PC-9 (cell line): ENCODE data around the gene PIK3R2. TPM values are rescaled to one million over a fixed set of nuclear protein-coding genes. Genes with fewer than 3 reads are reported as not detected.

Source experiments
- BruUV-seq: library from RNA; stranded (reverse); fragments of 400-500 nt; replicated peaks from 2 replicates; lab custom pipeline; 2021; lab: Mats Ljungman, UMichigan
- CTCF ChIA-PET: fragments of 300-600 bp; sonication (Branson Sonifier 250); formaldehyde crosslinking; loops from one replicate; lab custom pipeline; 2022; ENCODE audit warnings: antibody characterized with exemption; lab: Charles Lee
- POLR2A ChIA-PET: fragments of 300-600 bp; sonication (Branson Sonifier 250); formaldehyde crosslinking; loops from one replicate; lab custom pipeline; 2022; ENCODE audit warnings: antibody characterized with exemption; ENCODE audit not compliant: unreplicated experiment; lab: Charles Lee
- DNase-seq, 2 experiments: peaks; one replicate each; pipeline versions ENCODE4 v3.0.0 to v3.0.0-alpha.2; 2015 to 2022; ENCODE audit warnings: mixed read lengths in 1 of 2
- H2AFZ ChIP-seq: fragments of 200-600 bp; sonication (generic); 2 replicates; pipeline ENCODE4 v1.8.1; 2017; ENCODE audit warnings: antibody characterized with exemption
- H3F3A ChIP-seq: fragments of 200-600 bp; sonication (generic); 2 replicates; pipeline ENCODE4 v1.8.1; 2017; ENCODE audit warnings: antibody characterized with exemption, mild to moderate bottlenecking, low read depth; ENCODE audit not compliant: insufficient read depth
- H3K27ac ChIP-seq: fragments of 200-600 bp; sonication (generic); 2 replicates; pipeline ENCODE4 v1.6.1; 2016; ENCODE audit warnings: mixed run types
- H3K27me3 ChIP-seq: fragments of 200-600 bp; sonication (generic); 2 replicates; pipeline ENCODE4 v1.6.1; 2016; ENCODE audit warnings: low read depth, mixed run types; ENCODE audit not compliant: insufficient read depth
- H3K36me3 ChIP-seq: fragments of 200-600 bp; sonication (generic); 2 replicates; pipeline ENCODE4 v1.6.1; 2016; ENCODE audit warnings: low read depth, mixed run types
- H3K4me1 ChIP-seq: fragments of 200-600 bp; sonication (generic); replicated peaks from 2 replicates; pipeline ENCODE4 v1.6.1; 2016; ENCODE audit warnings: mixed run types; ENCODE audit not compliant: insufficient read depth
- H3K4me2 ChIP-seq: fragments of 200-600 bp; sonication (generic); 2 replicates; pipeline ENCODE4 v1.6.1; 2017; ENCODE audit warnings: mixed run types
- H3K4me3 ChIP-seq: fragments of 200-600 bp; sonication (generic); 2 replicates; pipeline ENCODE4 v1.6.1; 2016; ENCODE audit warnings: mixed run types
- H3K79me2 ChIP-seq: fragments of 200-600 bp; sonication (generic); 2 replicates; pipeline ENCODE4 v1.6.1; 2017; ENCODE audit warnings: low read depth, mixed run types
- H3K9me2 ChIP-seq: fragments of 200-600 bp; sonication (generic); 2 replicates; pipeline ENCODE4 v1.8.1; 2017; ENCODE audit warnings: mild to moderate bottlenecking; ENCODE audit not compliant: insufficient read depth
- H3K9me3 ChIP-seq: fragments of 200-600 bp; sonication (generic); 2 replicates; pipeline ENCODE4 v1.8.1; 2016; ENCODE audit warnings: low read depth; ENCODE audit not compliant: insufficient read depth
- H4K20me1 ChIP-seq: fragments of 200-600 bp; sonication (generic); 2 replicates; pipeline ENCODE4 v1.8.1; 2017; ENCODE audit not compliant: insufficient read depth
- CTCF ChIP-seq: fragments of 200-600 bp; sonication (generic); conservative IDR thresholded peaks from 2 replicates; pipeline ENCODE4 v1.6.1; 2017; ENCODE audit warnings: mixed run types, antibody characterized with exemption, mild to moderate bottlenecking, moderate library complexity
- EZH2 ChIP-seq: fragments of 200-600 bp; sonication (generic); IDR thresholded peaks from 2 replicates; pipeline ENCODE4 v1.8.0; 2017; ENCODE audit warnings: antibody characterized with exemption, low read depth
- intact Hi-C: fragments of 100-400 bp; cut with micrococcal nuclease; formaldehyde crosslinking; loops from one replicate; pipeline ENCODE4 v1.10.0; 2022; ENCODE audit not compliant: unreplicated experiment
- total RNA-seq: library from RNA; stranded (reverse); gene quantifications from 2 replicates; pipeline ENCODE4 v1.2.3, GENCODE V29; 2021

The PIK3R2 gene
- total RNA-seq, 1 experiment from 2014 or later: 61.8 TPM

GRCh38 chr19:18194554-18195238 is 41.7 kb downstream of the PIK3R2 start:
- intact Hi-C loops: loop anchor here (5.0 kb wide), 3 partner anchors 58 to 218 kb away; partner anchors contain the start of gene PGPEP1
- no peaks in the 10 kb centered on the region for H3K36me3 ChIP-seq
- H3F3A ChIP-seq: peaks cover 32% of the 10 kb centered on the region
- no peaks in the 10 kb centered on the region for H3K9me3 ChIP-seq
- H3K4me3 ChIP-seq: peak overlapping the region; percentile 90; the same call in 1 of the 2 replicates
- ChIA-PET POLR2A (no interaction called here), CTCF (interaction anchor here (0.6 kb wide), 1 partner anchor 50 kb away, joined by 3 read pairs; no protein-coding TSS in a partner anchor)
- no peaks in the 10 kb centered on the region for H3K27me3 ChIP-seq
- no peaks in the 10 kb centered on the region for H4K20me1 ChIP-seq
- H3K4me1 ChIP-seq: peaks cover 16% of the 10 kb centered on the region
- no peaks in the 10 kb centered on the region for H3K9me2 ChIP-seq
- peak overlapping the region; percentile 79 for H3K4me2 ChIP-seq
- H2AFZ ChIP-seq: no peak overlapping the region
- peaks cover 12% of the 10 kb centered on the region for H3K79me2 ChIP-seq
- no peak for DNase-seq
- TF ChIP-seq CTCF (no peak), EZH2 (no peak)
- H3K27ac ChIP-seq: no peak overlapping the region
- BruUV-seq: no TSS peak

DNA sequence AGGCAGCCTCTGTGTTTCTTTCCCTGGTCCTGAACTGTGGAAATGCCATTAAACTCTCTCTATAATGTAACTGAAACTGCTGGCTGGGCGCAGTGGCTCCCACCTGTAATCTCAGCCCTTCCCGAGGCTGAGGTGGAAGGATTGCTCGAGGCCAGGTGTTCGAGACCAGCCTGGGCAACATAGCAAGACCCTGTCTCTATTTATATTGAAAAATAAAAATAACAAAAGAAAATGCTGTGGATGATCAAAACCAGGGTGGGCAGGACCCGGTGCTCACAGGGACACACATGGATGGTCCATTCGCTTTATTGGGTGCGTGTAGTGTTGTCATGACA is 43.5 kb downstream of the PIK3R2 start:
- H3K9me3 ChIP-seq: no peaks in the 10 kb centered on the region
- BruUV-seq: no TSS peak
- H4K20me1 ChIP-seq: no peaks in the 10 kb centered on the region
- H3F3A ChIP-seq: peaks cover 17% of the 10 kb centered on the region
- H3K36me3 ChIP-seq: no peaks in the 10 kb centered on the region
- peaks cover 10% of the 10 kb centered on the region for H3K4me1 ChIP-seq
- no peaks in the 10 kb centered on the region for H3K9me2 ChIP-seq
- no peak overlapping the region for H3K4me2 ChIP-seq
- H3K27me3 ChIP-seq: no peaks in the 10 kb centered on the region
- TF ChIP-seq EZH2: no peak
- TF ChIP-seq CTCF: no peak
- H3K27ac ChIP-seq: no peak overlapping the region
- H3K4me3 ChIP-seq: no peak overlapping the region
- H2AFZ ChIP-seq: no peak overlapping the region
- CTCF ChIA-PET: no interaction called here
- intact Hi-C loops: no loop called here
- POLR2A ChIA-PET: no interaction called here
- no peak for DNase-seq
- peaks cover 12% of the 10 kb centered on the region for H3K79me2 ChIP-seq

DNA sequence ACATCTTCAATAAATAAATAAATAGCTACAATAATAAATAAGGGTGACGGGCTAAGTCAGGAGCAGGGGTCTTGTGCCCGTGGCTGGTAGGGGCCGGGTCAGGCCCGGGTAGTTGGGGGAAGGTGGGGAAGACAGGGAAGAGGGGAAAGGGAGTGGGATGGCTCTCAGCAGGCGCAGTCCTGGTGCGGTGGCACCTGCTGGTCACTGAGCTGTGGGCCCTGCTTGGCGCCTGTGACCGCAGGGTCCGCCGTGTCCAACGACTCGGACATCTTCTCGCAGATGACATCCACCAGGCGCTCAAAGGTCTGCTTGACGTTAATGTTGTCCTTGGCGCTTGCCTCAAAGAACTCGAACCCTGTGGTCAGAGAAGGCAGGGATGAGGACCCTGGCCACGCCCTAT is 44.3 kb downstream of the PIK3R2 start:
- DNase-seq: no peak
- no peak overlapping the region for H3K4me3 ChIP-seq
- no peak overlapping the region for H3K4me2 ChIP-seq
- intact Hi-C loops: no loop called here
- CTCF ChIA-PET: no interaction called here
- H3F3A ChIP-seq: peaks cover 9% of the 10 kb centered on the region
- no peak for TF ChIP-seq CTCF
- TF ChIP-seq EZH2: no peak
- H3K27me3 ChIP-seq: no peaks in the 10 kb centered on the region
- POLR2A ChIA-PET: interaction anchor here (0.8 kb wide), 1 partner anchor 196 kb away, joined by 3 read pairs; no protein-coding TSS in a partner anchor
- no TSS peak for BruUV-seq
- no peaks in the 10 kb centered on the region for H3K36me3 ChIP-seq
- H4K20me1 ChIP-seq: no peaks in the 10 kb centered on the region
- no peaks in the 10 kb centered on the region for H3K9me2 ChIP-seq
- H2AFZ ChIP-seq: no peak overlapping the region
- H3K79me2 ChIP-seq: peaks cover 12% of the 10 kb centered on the region
- H3K9me3 ChIP-seq: no peaks in the 10 kb centered on the region
- no peak overlapping the region for H3K27ac ChIP-seq
- peaks cover 7% of the 10 kb centered on the region for H3K4me1 ChIP-seq
